HepG2 (cell line): ENCODE measurements around the gene CBLN3. TPM values are rescaled to one million over a fixed set of nuclear protein-coding genes. Genes with fewer than 3 reads are reported as not detected.

Experiments used
- GATAD1 ChIP-seq: IDR thresholded peaks from 2 replicates; pipeline ENCODE4 v1.6.1; 2016; ENCODE audit warnings: missing genetic modification reagents, missing compliant biosample characterization
- HMGXB3 ChIP-seq: sonication (generic); formaldehyde crosslinking; IDR thresholded peaks from 2 replicates; pipeline ENCODE4 v1.4.0; 2020; ENCODE audit warnings: missing genetic modification reagents, borderline replicate concordance
- HOXA9 ChIP-seq: sonication (generic); formaldehyde crosslinking; IDR thresholded peaks from 2 replicates; pipeline ENCODE4 v1.8.1; 2022; ENCODE audit warnings: missing genetic modification reagents, mild to moderate bottlenecking, moderate library complexity, borderline replicate concordance
- JARID2 ChIP-seq: sonication (generic); formaldehyde crosslinking; IDR thresholded peaks from 2 replicates; pipeline ENCODE4 v1.8.1; 2023; ENCODE audit warnings: missing genetic modification reagents, inconsistent platforms; ENCODE audit not compliant: insufficient replicate concordance
- KDM1A ChIP-seq: IDR thresholded peaks from 2 replicates; pipeline ENCODE4 v1.6.1; 2016; ENCODE audit warnings: missing compliant biosample characterization
- MAF1 ChIP-seq: sonication (generic); formaldehyde crosslinking; IDR thresholded peaks from 2 replicates; pipeline ENCODE4 v1.5.0; 2020; ENCODE audit warnings: missing genetic modification reagents, borderline replicate concordance
- SKI ChIP-seq: fragments of 450-650 bp; IDR thresholded peaks from one replicate; pipeline ENCODE4 v1.6.1; 2018; ENCODE audit warnings: mild to moderate bottlenecking; ENCODE audit not compliant: partially characterized antibody
- SRSF1 ChIP-seq: fragments of 200-400 bp; formaldehyde crosslinking; optimal IDR thresholded peaks from 2 replicates; pipeline ENCODE3; 2017; ENCODE audit warnings: mild to moderate bottlenecking, low read depth, low read length, moderate library complexity
- TEAD2 ChIP-seq: sonication (generic); formaldehyde crosslinking; IDR thresholded peaks from 2 replicates; pipeline ENCODE4 v1.9.0; 2021; ENCODE audit warnings: missing genetic modification reagents
- TFDP1 ChIP-seq: IDR thresholded peaks from 2 replicates; pipeline ENCODE4 v1.6.1; 2016; ENCODE audit warnings: missing compliant biosample characterization, missing genetic modification reagents, borderline replicate concordance
- TP53 ChIP-seq: sonication (generic); formaldehyde crosslinking; conservative IDR thresholded peaks from 2 replicates; pipeline ENCODE4 v1.4.0; 2020; ENCODE audit warnings: missing genetic modification reagents
- ZFP41 ChIP-seq: sonication (generic); formaldehyde crosslinking; IDR thresholded peaks from 2 replicates; pipeline ENCODE4 v1.4.0; 2020; ENCODE audit warnings: mild to moderate bottlenecking, missing genetic modification reagents, borderline replicate concordance
- ZNF280B ChIP-seq: sonication (generic); formaldehyde crosslinking; IDR thresholded peaks from 2 replicates; pipeline ENCODE4 v1.5.0; 2020; ENCODE audit warnings: missing genetic modification reagents, mild to moderate bottlenecking, borderline replicate concordance
- ZNF30 ChIP-seq: sonication (generic); formaldehyde crosslinking; IDR thresholded peaks from 2 replicates; pipeline ENCODE4 v1.5.0; 2020; ENCODE audit warnings: mild to moderate bottlenecking, missing genetic modification reagents
- ZNF333 ChIP-seq: sonication (generic); formaldehyde crosslinking; IDR thresholded peaks from 2 replicates; pipeline ENCODE4 v1.4.0; 2020; ENCODE audit warnings: mild to moderate bottlenecking, missing genetic modification reagents, borderline replicate concordance
- ZNF496 ChIP-seq: sonication (generic); formaldehyde crosslinking; IDR thresholded peaks from 2 replicates; pipeline ENCODE4 v1.8.1; 2023; ENCODE audit warnings: mild to moderate bottlenecking, moderate library complexity, missing genetic modification reagents; ENCODE audit not compliant: insufficient replicate concordance
- ZNF629 ChIP-seq: sonication (generic); formaldehyde crosslinking; conservative IDR thresholded peaks from 2 replicates; pipeline ENCODE4 v1.5.0; 2020; ENCODE audit warnings: missing genetic modification reagents
- ZNF713 ChIP-seq: sonication (generic); formaldehyde crosslinking; IDR thresholded peaks from 2 replicates; pipeline ENCODE4 v1.4.0; 2020; ENCODE audit warnings: mild to moderate bottlenecking, missing genetic modification reagents
- polyA plus RNA-seq, 8 experiments: library from polyadenylated mRNA; depleted of rRNA in 3 of 8; stranded (reverse) in 7 of 8; unstranded in 1 of 8; fragments of >200 nt; fragmentation: Illumina TruSeq in 4 of 8; extraction: Trizol in 4 of 8; gene quantifications; 2 replicates each; pipeline versions ENCODE4 v1.2.1 to v1.2.3, GENCODE V29; 2011 to 2016; ENCODE audit warnings: low read depth in 4 of 8, missing spikeins in 1 of 8, mixed read lengths in 1 of 8; ENCODE audit not compliant: insufficient read depth in 1 of 8
- total RNA-seq, 5 experiments: library from RNA; depleted of rRNA; stranded (reverse); fragments of >200 nt; fragmentation: Illumina TruSeq; extraction: Trizol; gene quantifications; 2 replicates each; pipeline ENCODE4 v1.2.3, GENCODE V29; 2016; ENCODE audit warnings: low read depth in 1 of 5
- TF ChIP-seq, protein P1 (sequence below): sonication (generic); formaldehyde crosslinking; IDR thresholded peaks from 2 replicates; pipeline ENCODE4 v1.4.0; 2020; ENCODE audit warnings: missing genetic modification reagents, borderline replicate concordance

The CBLN3 gene
- total and polyA plus RNA-seq, 2 of the 13 experiments (the other 11 are each of a cell fraction or from before 2014, with no cell fraction given) = 0.66 to 0.98 TPM

DNA sequence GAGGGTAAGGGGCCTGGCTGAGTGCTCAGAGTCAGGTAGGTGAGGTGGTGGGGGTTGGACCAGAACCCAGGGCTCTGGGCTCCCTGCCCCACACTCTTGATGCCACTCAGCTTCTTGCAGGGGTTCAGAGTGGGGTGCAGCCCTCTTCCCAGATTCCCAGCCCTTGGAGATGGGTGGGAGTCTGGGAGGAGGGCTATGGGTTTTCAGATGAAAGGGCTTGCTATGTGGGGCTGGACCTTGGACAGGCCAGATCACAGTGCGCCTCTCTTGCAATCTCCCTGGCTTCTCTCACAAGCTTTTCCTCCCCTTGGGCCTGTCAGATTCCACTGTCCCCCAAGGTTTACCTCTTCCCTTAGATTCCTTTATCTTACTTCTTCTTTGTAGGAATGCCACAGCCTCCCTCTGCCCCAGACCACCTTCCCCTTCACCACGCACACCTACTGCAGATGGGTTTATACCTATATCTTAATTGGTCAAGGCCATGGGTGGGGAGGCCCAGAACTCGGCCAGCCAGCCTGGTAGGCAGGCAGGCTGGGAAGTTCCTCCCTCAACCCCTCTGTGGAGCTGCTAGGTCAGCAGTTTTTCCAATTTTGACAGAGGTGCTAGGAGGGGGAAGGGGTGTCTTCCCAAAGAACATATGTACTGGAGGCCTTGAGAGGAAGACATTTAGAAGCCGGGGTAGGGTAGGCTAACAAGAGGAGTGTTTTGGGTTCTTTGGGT lies 29.3 kb downstream of the CBLN3 start (continued):
- no peak for TF ChIP-seq HMGXB3 (CRISPR knock-in tag)
- no peak for TF ChIP-seq TFDP1 (CRISPR knock-in tag)
- no peak for TF ChIP-seq ZNF496
- TF ChIP-seq, protein P1, sequence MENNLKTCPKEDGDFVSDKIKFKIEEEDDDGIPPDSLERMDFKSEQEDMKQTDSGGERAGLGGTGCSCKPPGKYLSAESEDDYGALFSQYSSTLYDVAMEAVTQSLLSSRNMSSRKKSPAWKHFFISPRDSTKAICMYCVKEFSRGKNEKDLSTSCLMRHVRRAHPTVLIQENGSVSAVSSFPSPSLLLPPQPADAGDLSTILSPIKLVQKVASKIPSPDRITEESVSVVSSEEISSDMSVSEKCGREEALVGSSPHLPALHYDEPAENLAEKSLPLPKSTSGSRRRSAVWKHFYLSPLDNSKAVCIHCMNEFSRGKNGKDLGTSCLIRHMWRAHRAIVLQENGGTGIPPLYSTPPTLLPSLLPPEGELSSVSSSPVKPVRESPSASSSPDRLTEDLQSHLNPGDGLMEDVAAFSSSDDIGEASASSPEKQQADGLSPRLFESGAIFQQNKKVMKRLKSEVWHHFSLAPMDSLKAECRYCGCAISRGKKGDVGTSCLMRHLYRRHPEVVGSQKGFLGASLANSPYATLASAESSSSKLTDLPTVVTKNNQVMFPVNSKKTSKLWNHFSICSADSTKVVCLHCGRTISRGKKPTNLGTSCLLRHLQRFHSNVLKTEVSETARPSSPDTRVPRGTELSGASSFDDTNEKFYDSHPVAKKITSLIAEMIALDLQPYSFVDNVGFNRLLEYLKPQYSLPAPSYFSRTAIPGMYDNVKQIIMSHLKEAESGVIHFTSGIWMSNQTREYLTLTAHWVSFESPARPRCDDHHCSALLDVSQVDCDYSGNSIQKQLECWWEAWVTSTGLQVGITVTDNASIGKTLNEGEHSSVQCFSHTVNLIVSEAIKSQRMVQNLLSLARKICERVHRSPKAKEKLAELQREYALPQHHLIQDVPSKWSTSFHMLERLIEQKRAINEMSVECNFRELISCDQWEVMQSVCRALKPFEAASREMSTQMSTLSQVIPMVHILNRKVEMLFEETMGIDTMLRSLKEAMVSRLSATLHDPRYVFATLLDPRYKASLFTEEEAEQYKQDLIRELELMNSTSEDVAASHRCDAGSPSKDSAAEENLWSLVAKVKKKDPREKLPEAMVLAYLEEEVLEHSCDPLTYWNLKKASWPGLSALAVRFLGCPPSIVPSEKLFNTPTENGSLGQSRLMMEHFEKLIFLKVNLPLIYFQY (CRISPR knock-in tag) = no peak
- TF ChIP-seq ZNF629 = no peak
- no peak for TF ChIP-seq ZNF30 (CRISPR knock-in tag)
- TF ChIP-seq GATAD1 (CRISPR knock-in tag) = no peak
- TF ChIP-seq ZNF280B (CRISPR knock-in tag) = no peak
- no peak for TF ChIP-seq ZNF713
- no peak for TF ChIP-seq MAF1 (CRISPR knock-in tag)
- TF ChIP-seq SKI = no peak
- TF ChIP-seq HOXA9 = no peak
- TF ChIP-seq ZNF333 (CRISPR knock-in tag) = no peak
- TF ChIP-seq TP53 (CRISPR knock-in tag) = no peak
- TF ChIP-seq JARID2 (CRISPR knock-in tag) = no peak
- no peak for TF ChIP-seq TEAD2 (CRISPR knock-in tag)
- no peak for TF ChIP-seq KDM1A (CRISPR knock-in tag)
- no peak for TF ChIP-seq SRSF1
- TF ChIP-seq ZFP41 = no peak
